Measurements from ENCODE around the gene CSDE1. TPM values are rescaled to one million over a fixed set of nuclear protein-coding genes. Genes with fewer than 3 reads are reported as not detected.

CSDE1 gene
- total RNA-seq, 1 donor from 2014 or later, result 635 TPM

- Histone ChIP-seq H3K36me3 (ENCODE audit: insufficient read depth, low read length) (peaks cover 75% of the 10 kb centered on the region), H3K27me3 (ENCODE audit: insufficient read depth, low read length) (no peaks in the 10 kb centered on the region), H3K9me3 (ENCODE audit: insufficient read depth, low read depth, low read length) (no peaks in the 10 kb centered on the region), H3K27ac (ENCODE audit: low read depth, low read length) (no peak overlapping the region), H3K4me3 (ENCODE audit: insufficient read depth, low read depth, low read length) (no peak overlapping the region), H3K4me2 (ENCODE audit: low read length) (no peak overlapping the region), H3K9ac (ENCODE audit: low read length) (no peak overlapping the region), H3K4me1 (ENCODE audit: insufficient read depth, low read length) (peaks cover 3% of the 10 kb centered on the region), H3K79me2 (ENCODE audit: insufficient read depth, low read length) (peaks cover 49% of the 10 kb centered on the region), H4K20me1 (ENCODE audit: insufficient read depth, low read length) (peaks cover 8% of the 10 kb centered on the region), H2AFZ (ENCODE audit: low read depth, low read length) (no peak overlapping the region)
- DNase-seq (ENCODE audit: low read depth) (no peak), FAIRE-seq (no peak)
- Mint-ChIP-seq H3K4me3 (ENCODE audit: unreplicated experiment) (no peak overlapping the region), H3K4me1 (ENCODE audit: low read depth, unreplicated experiment) (peaks cover 8% of the 10 kb centered on the region), H3K36me3 (ENCODE audit: low read depth, unreplicated experiment) (peaks cover 10% of the 10 kb centered on the region), H3K9me3 (ENCODE audit: unreplicated experiment) (no peaks in the 10 kb centered on the region), H3K27me3 (ENCODE audit: low read depth, unreplicated experiment) (no peaks in the 10 kb centered on the region), H3K27ac (ENCODE audit: unreplicated experiment) (peak overlapping the region; percentile 15)
- no peak for TF ChIP-seq CTCF (IDR thresholded peaks at IDR 0.05; ENCODE audit: insufficient read depth, low read depth, low read length)
- no peak for TF ChIP-seq EZH2 (IDR thresholded peaks at IDR 0.05; ENCODE audit: insufficient read depth, low read length)
Observed at GRCh38 chr1:114710360-114710759, 47.4 kb downstream of the CSDE1 start.

- peaks cover 5% of the 10 kb centered on the region for H3K4me1 Mint-ChIP-seq (ENCODE audit: low read depth, unreplicated experiment)
- Histone ChIP-seq H3K4me2 (ENCODE audit: low read length) (no peak overlapping the region), H3K27me3 (ENCODE audit: insufficient read depth, low read length) (no peaks in the 10 kb centered on the region), H3K9ac (ENCODE audit: low read length) (no peak overlapping the region), H4K20me1 (ENCODE audit: insufficient read depth, low read length) (peaks cover 11% of the 10 kb centered on the region), H3K79me2 (ENCODE audit: insufficient read depth, low read length) (peaks cover 21% of the 10 kb centered on the region), H3K36me3 (ENCODE audit: insufficient read depth, low read length) (peaks cover 57% of the 10 kb centered on the region), H2AFZ (ENCODE audit: low read depth, low read length) (no peak overlapping the region), H3K4me1 (ENCODE audit: insufficient read depth, low read length) (no peaks in the 10 kb centered on the region), H3K9me3 (ENCODE audit: insufficient read depth, low read depth, low read length) (no peaks in the 10 kb centered on the region), H3K27ac (ENCODE audit: low read depth, low read length) (no peak overlapping the region), H3K4me3 (ENCODE audit: insufficient read depth, low read depth, low read length) (no peak overlapping the region)
- H3K27me3 Mint-ChIP-seq (ENCODE audit: low read depth, unreplicated experiment), result no peaks in the 10 kb centered on the region
- peaks cover 7% of the 10 kb centered on the region for H3K36me3 Mint-ChIP-seq (ENCODE audit: low read depth, unreplicated experiment)
- H3K4me3 Mint-ChIP-seq (ENCODE audit: unreplicated experiment), result no peak overlapping the region
- DNase-seq (ENCODE audit: low read depth), result no peak
- FAIRE-seq, result no peak
- no peaks in the 10 kb centered on the region for H3K9me3 Mint-ChIP-seq (ENCODE audit: unreplicated experiment)
- TF ChIP-seq CTCF (IDR thresholded peaks at IDR 0.05; ENCODE audit: insufficient read depth, low read depth, low read length), result no peak
- no peak for TF ChIP-seq EZH2 (IDR thresholded peaks at IDR 0.05; ENCODE audit: insufficient read depth, low read length)
- H3K27ac Mint-ChIP-seq (ENCODE audit: unreplicated experiment), result no peak overlapping the region
Observed at GRCh38 chr1:114707604-114708003, 50.2 kb downstream of the CSDE1 start.

- H3K9me3 Mint-ChIP-seq (ENCODE audit: unreplicated experiment), result no peaks in the 10 kb centered on the region
- H3K4me3 Mint-ChIP-seq (ENCODE audit: unreplicated experiment), result no peak overlapping the region
- peaks cover 26% of the 10 kb centered on the region for H3K36me3 ChIP-seq (ENCODE audit: insufficient read depth, low read length)
- H3K4me2 ChIP-seq (ENCODE audit: low read length), result no peak overlapping the region
- no peak overlapping the region for H3K9ac ChIP-seq (ENCODE audit: low read length)
- H3K79me2 ChIP-seq (ENCODE audit: insufficient read depth, low read length), result no peaks in the 10 kb centered on the region
- DNase-seq (ENCODE audit: low read depth), result no peak
- H2AFZ ChIP-seq (ENCODE audit: low read depth, low read length), result no peak overlapping the region
- H3K27ac Mint-ChIP-seq (ENCODE audit: unreplicated experiment), result no peak overlapping the region
- no peaks in the 10 kb centered on the region for H3K27me3 ChIP-seq (ENCODE audit: insufficient read depth, low read length)
- TF ChIP-seq EZH2 (IDR thresholded peaks at IDR 0.05; ENCODE audit: insufficient read depth, low read length) (no peak), CTCF (IDR thresholded peaks at IDR 0.05; ENCODE audit: insufficient read depth, low read depth, low read length) (no peak)
- no peak overlapping the region for H3K27ac ChIP-seq (ENCODE audit: low read depth, low read length)
- no peak overlapping the region for H3K4me3 ChIP-seq (ENCODE audit: insufficient read depth, low read depth, low read length)
- peaks cover 3% of the 10 kb centered on the region for H4K20me1 ChIP-seq (ENCODE audit: insufficient read depth, low read length)
- no peaks in the 10 kb centered on the region for H3K4me1 ChIP-seq (ENCODE audit: insufficient read depth, low read length)
- H3K27me3 Mint-ChIP-seq (ENCODE audit: low read depth, unreplicated experiment), result no peaks in the 10 kb centered on the region
- H3K36me3 Mint-ChIP-seq (ENCODE audit: low read depth, unreplicated experiment), result peaks cover 5% of the 10 kb centered on the region
- peaks cover 15% of the 10 kb centered on the region for H3K4me1 Mint-ChIP-seq (ENCODE audit: low read depth, unreplicated experiment)
- no peak for FAIRE-seq
- H3K9me3 ChIP-seq (ENCODE audit: insufficient read depth, low read depth, low read length), result no peaks in the 10 kb centered on the region
Observed at GRCh38 chr1:114703242-114703641, 54.5 kb downstream of the CSDE1 start.

All from astrocyte (in vitro differentiated cells and primary cell).